PC-3 (cell line): ENCODE results near the gene LARP4B. TPM values are rescaled to one million over a fixed set of nuclear protein-coding genes. Genes with fewer than 3 reads are reported as not detected.
A peak's percentile ranks its signal among the peaks of the same experiment; 100 is the strongest.

ENCODE experiments used
- ATAC-seq: fragments of 200-7000 bp; cut with Tn5 transposase; 2 replicates; pipeline ENCODE4 v1.9.1; 2020; ENCODE audit warnings: mild to moderate bottlenecking, moderate library complexity
- BruUV-seq: library from RNA; stranded (reverse); fragments of 400-500 nt; replicated peaks from 2 replicates; lab custom pipeline; 2021; lab: Mats Ljungman, UMichigan
- CTCF ChIA-PET: fragments of 300-600 bp; sonication (Branson Sonifier 250); formaldehyde crosslinking; loops from one replicate; lab custom pipeline; 2022; ENCODE audit warnings: antibody characterized with exemption; lab: Charles Lee
- POLR2A ChIA-PET: fragments of 300-600 bp; sonication (Branson Sonifier 250); formaldehyde crosslinking; loops from one replicate; lab custom pipeline; 2022; ENCODE audit warnings: antibody characterized with exemption; ENCODE audit not compliant: unreplicated experiment; lab: Charles Lee
- DNase-seq: peaks from one replicate; pipeline ENCODE4 v3.0.0-alpha.2; 2015
- H2AFZ ChIP-seq: fragments of 300-600 bp; sonication (generic); 2 replicates; pipeline ENCODE4 v1.6.0; 2016; ENCODE audit warnings: antibody characterized with exemption, low read length
- H3F3A ChIP-seq: fragments of 300-600 bp; sonication (generic); one replicate; pipeline ENCODE4 v1.6.0; 2017; ENCODE audit warnings: antibody characterized with exemption, low read length, control low read depth, mild to moderate bottlenecking; ENCODE audit not compliant: unreplicated experiment
- H3K27ac ChIP-seq: fragments of 300-600 bp; sonication (generic); 2 replicates; pipeline ENCODE4 v1.5.1; 2016; ENCODE audit warnings: mild to moderate bottlenecking, low read length
- H3K27me3 ChIP-seq: fragments of 300-600 bp; sonication (generic); 2 replicates; pipeline ENCODE4 v1.6.1; 2016; ENCODE audit warnings: low read length, mixed read lengths
- H3K36me3 ChIP-seq: fragments of 300-600 bp; sonication (generic); 2 replicates; pipeline ENCODE4 v1.6.1; 2016; ENCODE audit warnings: low read depth, mixed run types, low read length, mixed read lengths
- H3K4me1 ChIP-seq: fragments of 300-600 bp; sonication (generic); 2 replicates; pipeline ENCODE4 v1.5.1; 2016; ENCODE audit warnings: low read length; ENCODE audit not compliant: insufficient read depth
- H3K4me2 ChIP-seq: fragments of 300-600 bp; sonication (generic); 2 replicates; pipeline ENCODE4 v1.6.0; 2016; ENCODE audit warnings: low read length
- H3K4me3 ChIP-seq: fragments of 300-600 bp; sonication (generic); 2 replicates; pipeline ENCODE4 v1.5.1; 2016; ENCODE audit warnings: mild to moderate bottlenecking, low read length, mixed read lengths
- H3K79me2 ChIP-seq: fragments of 300-600 bp; sonication (generic); 2 replicates; pipeline ENCODE4 v1.6.1; 2017; ENCODE audit warnings: low read length, mixed read lengths
- H3K9ac ChIP-seq: fragments of 300-600 bp; sonication (generic); 2 replicates; pipeline ENCODE4 v1.6.0; 2016; ENCODE audit warnings: mild to moderate bottlenecking, low read length
- H3K9me2 ChIP-seq: fragments of 300-600 bp; sonication (generic); replicated peaks from 2 replicates; pipeline ENCODE4 v1.6.1; 2016; ENCODE audit warnings: mixed run types, low read length, mixed read lengths
- H3K9me3 ChIP-seq: fragments of 300-600 bp; sonication (generic); 2 replicates; pipeline ENCODE4 v1.6.1; 2016; ENCODE audit warnings: low read length, mixed read lengths
- H4K20me1 ChIP-seq: fragments of 300-600 bp; sonication (generic); 2 replicates; pipeline ENCODE4 v1.6.1; 2016; ENCODE audit warnings: low read length, mixed read lengths
- EZH2 ChIP-seq: fragments of 300-600 bp; sonication (generic); IDR thresholded peaks from one replicate; pipeline ENCODE4 v1.6.1; 2017; ENCODE audit warnings: antibody characterized with exemption, mild to moderate bottlenecking, low read length; ENCODE audit not compliant: unreplicated experiment
- EZH2phosphoT487 ChIP-seq: fragments of 300-600 bp; sonication (generic); IDR thresholded peaks from 2 replicates; pipeline ENCODE4 v1.6.1; 2018; ENCODE audit warnings: mild to moderate bottlenecking, antibody characterized with exemption, low read length, borderline replicate concordance
- intact Hi-C: fragments of 100-400 bp; cut with micrococcal nuclease; formaldehyde crosslinking; loops from 2 replicates; pipeline ENCODE4 v1.9.0; 2023
- total RNA-seq: library from RNA; depleted of rRNA; stranded (reverse); fragments of >200 nt; gene quantifications from 2 replicates; pipeline ENCODE4 v1.2.3, GENCODE V29; 2014
- TF ChIP-seq, protein P1 (sequence below): fragments of 300-600 bp; sonication (generic); conservative IDR thresholded peaks from 2 replicates; pipeline ENCODE4 v1.5.1; 2017; ENCODE audit warnings: antibody characterized with exemption, low read depth, mild to moderate bottlenecking, low read length

LARP4B gene
- total RNA-seq, 1 experiment from 2014 or later = 33.9 TPM

DNA sequence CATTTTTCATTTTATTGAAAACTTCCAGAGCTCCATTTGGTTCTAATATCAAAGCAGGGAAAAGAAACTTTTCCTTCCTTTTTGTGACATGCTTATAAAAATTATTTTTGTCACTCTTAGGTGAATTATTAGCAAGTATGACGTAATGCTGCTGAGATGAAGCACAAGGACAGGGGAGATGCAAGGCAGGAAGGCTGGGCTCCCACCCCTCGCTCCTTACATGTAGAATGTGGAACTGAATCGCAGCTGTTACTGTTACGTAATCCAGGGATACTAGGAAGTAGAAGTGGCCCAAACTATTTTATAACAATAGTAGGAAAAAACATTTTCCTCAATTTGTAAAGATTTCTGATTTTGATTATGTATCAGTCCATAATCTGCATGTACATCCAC lies 39.6 kb upstream of the LARP4B start:
- CTCF ChIA-PET = no interaction called here
- DNase-seq (no peak), ATAC-seq (no peak)
- Histone ChIP-seq H4K20me1 (no peaks in the 10 kb centered on the region), H3K9ac (no peak overlapping the region), H3K27ac (no peak overlapping the region), H2AFZ (peak overlapping the region; percentile 59; the same call in 1 of the 2 replicates), H3K79me2 (no peaks in the 10 kb centered on the region), H3K4me1 (0 out of 2 replicates have a peak, but pooled peaks cover 10% of the 10 kb centered on the region), H3F3A (no peaks in the 10 kb centered on the region), H3K9me3 (no peaks in the 10 kb centered on the region), H3K9me2 (no peaks in the 10 kb centered on the region), H3K4me2 (peak overlapping the region; percentile 59; the same call in 1 of the 2 replicates), H3K36me3 (no peaks in the 10 kb centered on the region), H3K4me3 (no peak overlapping the region), H3K27me3 (no peaks in the 10 kb centered on the region)
- POLR2A ChIA-PET = no interaction called here
- TF ChIP-seq EZH2phosphoT487 = no peak
- TF ChIP-seq, protein P1, sequence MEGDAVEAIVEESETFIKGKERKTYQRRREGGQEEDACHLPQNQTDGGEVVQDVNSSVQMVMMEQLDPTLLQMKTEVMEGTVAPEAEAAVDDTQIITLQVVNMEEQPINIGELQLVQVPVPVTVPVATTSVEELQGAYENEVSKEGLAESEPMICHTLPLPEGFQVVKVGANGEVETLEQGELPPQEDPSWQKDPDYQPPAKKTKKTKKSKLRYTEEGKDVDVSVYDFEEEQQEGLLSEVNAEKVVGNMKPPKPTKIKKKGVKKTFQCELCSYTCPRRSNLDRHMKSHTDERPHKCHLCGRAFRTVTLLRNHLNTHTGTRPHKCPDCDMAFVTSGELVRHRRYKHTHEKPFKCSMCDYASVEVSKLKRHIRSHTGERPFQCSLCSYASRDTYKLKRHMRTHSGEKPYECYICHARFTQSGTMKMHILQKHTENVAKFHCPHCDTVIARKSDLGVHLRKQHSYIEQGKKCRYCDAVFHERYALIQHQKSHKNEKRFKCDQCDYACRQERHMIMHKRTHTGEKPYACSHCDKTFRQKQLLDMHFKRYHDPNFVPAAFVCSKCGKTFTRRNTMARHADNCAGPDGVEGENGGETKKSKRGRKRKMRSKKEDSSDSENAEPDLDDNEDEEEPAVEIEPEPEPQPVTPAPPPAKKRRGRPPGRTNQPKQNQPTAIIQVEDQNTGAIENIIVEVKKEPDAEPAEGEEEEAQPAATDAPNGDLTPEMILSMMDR = no peak
- TF ChIP-seq EZH2 = no peak
- intact Hi-C loops = no loop called here
- no TSS peak for BruUV-seq

DNA sequence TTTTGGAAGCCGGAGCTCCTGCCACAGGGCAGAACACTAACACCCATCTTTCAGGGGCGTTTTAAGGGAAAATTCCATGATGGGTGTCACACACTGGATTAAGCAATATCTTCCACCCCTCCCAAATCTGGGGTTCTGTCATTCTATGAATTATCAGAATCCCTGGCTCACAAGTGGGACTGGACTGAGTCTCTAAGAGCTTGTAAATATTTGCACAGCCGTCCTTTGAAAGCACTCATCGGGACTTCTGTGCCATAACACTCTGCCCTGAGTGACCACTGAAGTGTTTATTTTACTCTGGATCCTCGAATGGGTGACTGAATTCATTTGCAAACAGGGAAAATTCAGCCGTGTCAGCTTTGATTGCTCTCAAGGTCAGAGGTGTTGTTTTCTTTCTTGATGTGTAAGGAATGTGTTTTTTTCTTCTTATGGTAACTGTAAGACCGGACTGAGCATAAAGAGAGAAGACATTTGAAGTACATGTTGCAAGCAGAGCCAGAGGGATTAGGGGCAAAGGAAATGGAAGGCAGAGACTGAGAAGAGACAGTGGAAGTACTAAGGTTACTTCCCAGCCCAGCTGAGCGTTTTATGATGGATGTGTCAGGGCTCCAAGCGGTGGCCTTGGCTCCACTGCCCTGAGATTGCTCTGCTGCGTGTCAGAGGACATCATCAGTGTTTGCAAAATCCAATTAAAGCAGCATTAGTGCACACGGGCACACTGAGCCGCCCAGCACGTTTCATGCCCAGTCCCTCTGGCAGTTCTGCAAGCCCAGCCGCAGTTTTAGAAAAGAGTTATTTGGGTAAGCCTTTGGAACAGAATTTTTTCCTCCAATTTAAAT lies 39.0 kb upstream of the LARP4B start:
- intact Hi-C loops = no loop called here

DNA sequence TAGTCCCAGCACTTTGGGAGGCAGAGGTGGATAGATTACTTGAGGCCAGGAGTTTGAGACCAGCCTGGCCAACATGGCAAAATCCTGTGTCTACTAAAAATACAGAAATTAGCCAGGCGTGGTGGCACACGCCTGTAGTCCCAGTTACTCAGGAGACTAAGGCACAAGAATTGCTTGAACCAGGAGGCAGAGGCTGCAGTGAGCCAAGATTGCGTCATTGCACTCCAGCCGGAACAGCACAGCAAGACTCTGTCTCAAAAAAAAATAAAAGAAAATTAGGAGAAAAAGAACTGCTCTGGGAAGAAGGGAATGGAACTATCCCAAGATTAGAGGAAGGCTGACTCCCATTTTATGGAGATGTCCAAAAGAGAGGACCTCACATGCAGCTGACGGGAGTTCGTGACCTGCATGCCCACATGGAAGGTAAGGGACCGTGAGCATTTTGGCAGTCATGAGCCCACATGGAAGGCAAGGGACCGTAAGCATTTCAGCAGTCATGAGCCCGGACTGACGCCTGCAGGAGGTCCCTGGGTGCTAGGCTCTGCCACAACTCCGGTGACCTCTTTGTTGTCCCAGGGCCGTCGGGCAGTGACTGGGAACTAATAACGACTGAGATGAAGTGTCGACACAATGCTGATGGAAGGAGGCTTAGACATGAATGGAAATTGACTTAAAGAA lies 38.1 kb upstream of the LARP4B start:
- DNase-seq (no peak), ATAC-seq (no peak)
- no peak overlapping the region for H3K27ac ChIP-seq
- no TSS peak for BruUV-seq
- H3K9ac ChIP-seq = no peak overlapping the region
- intact Hi-C loops = no loop called here
- no peaks in the 10 kb centered on the region for H4K20me1 ChIP-seq
- H3K4me3 ChIP-seq = no peak overlapping the region
- CTCF ChIA-PET = no interaction called here
- H3F3A ChIP-seq = no peaks in the 10 kb centered on the region
- no peaks in the 10 kb centered on the region for H3K79me2 ChIP-seq
- H3K9me3 ChIP-seq = no peaks in the 10 kb centered on the region
- H3K36me3 ChIP-seq = no peaks in the 10 kb centered on the region
- H3K9me2 ChIP-seq = no peaks in the 10 kb centered on the region
- H3K4me2 ChIP-seq = no peak overlapping the region
- H3K27me3 ChIP-seq = no peaks in the 10 kb centered on the region
- TF ChIP-seq EZH2 (no peak), EZH2phosphoT487 (no peak)
- TF ChIP-seq, protein P1 = no peak
- POLR2A ChIA-PET = no interaction called here
- no peak overlapping the region for H2AFZ ChIP-seq
- H3K4me1 ChIP-seq = 0 out of 2 replicates have a peak, but pooled peaks cover 10% of the 10 kb centered on the region

More for the DNA sequence above, 39.0 kb upstream of the LARP4B start:
- H3K9me3 ChIP-seq = no peaks in the 10 kb centered on the region
- no peaks in the 10 kb centered on the region for H3K27me3 ChIP-seq
- no peak overlapping the region for H3K27ac ChIP-seq
- H3K4me1 ChIP-seq = 0 out of 2 replicates have a peak, but pooled peaks cover 10% of the 10 kb centered on the region
- peak overlapping the region; percentile 59 for H3K4me2 ChIP-seq
- H2AFZ ChIP-seq = peak overlapping the region; percentile 59
- H3K4me3 ChIP-seq = no peak overlapping the region
- no peaks in the 10 kb centered on the region for H3K9me2 ChIP-seq
- DNase-seq = peak; percentile 27
- ChIA-PET CTCF (no interaction called here), POLR2A (no interaction called here)
- H4K20me1 ChIP-seq = no peaks in the 10 kb centered on the region
- H3F3A ChIP-seq = no peaks in the 10 kb centered on the region
- no peaks in the 10 kb centered on the region for H3K36me3 ChIP-seq
- H3K79me2 ChIP-seq = no peaks in the 10 kb centered on the region
- no peak overlapping the region for H3K9ac ChIP-seq
- no TSS peak for BruUV-seq
- ATAC-seq = peak; percentile 84
- no peak for TF ChIP-seq EZH2
